Body of pancreas (tissue), 4 donors: Measurements from ENCODE around the gene STAU1. TPM values are rescaled to one million over a fixed set of nuclear protein-coding genes. Genes with fewer than 3 reads are reported as not detected.
"Not testable (repeated sequence)": the region's sequence is repeated elsewhere in the genome, so short reads cannot be mapped to it uniquely, and the experiment has no call there.

ENCODE experiments used
- ATAC-seq: fragments of 150-250 bp; one replicate; pipeline ENCODE4 v1.9.1; 2016
- DNase-seq, 4 donors: peaks; one replicate each; pipeline ENCODE4 v3.0.0-alpha.2; 2019
- H3K27ac ChIP-seq, 4 donors: fragments of 200-600 bp; sonication (generic); 1 replicate in 3 of 4; 2 replicates in 1 of 4; pipeline versions ENCODE4 v1.5.1 to v1.6.1; 2016 to 2019; ENCODE audit warnings: mild to moderate bottlenecking in 1 of 4, mixed read lengths in 1 of 4, moderate library complexity in 1 of 4
- H3K27me3 ChIP-seq, 2 donors: fragments of 200-600 bp; sonication (generic); one replicate each; pipeline ENCODE4 v1.6.0; 2016; ENCODE audit warnings: mild to moderate bottlenecking in 1 of 2
- H3K36me3 ChIP-seq, 2 donors: fragments of 200-600 bp; sonication (generic); replicated peaks in 1 of 2; 2 replicates each; pipeline ENCODE4 v1.5.1; 2016; ENCODE audit warnings: low read depth in 2 of 2; ENCODE audit not compliant: insufficient read depth in 1 of 2
- H3K4me1 ChIP-seq: fragments of 200-600 bp; sonication (generic); one replicate; pipeline ENCODE4 v1.6.0; 2016
- H3K4me3 ChIP-seq, 2 donors: fragments of 200-600 bp; sonication (generic); 1 replicate in 1 of 2; 2 replicates in 1 of 2; pipeline ENCODE4 v1.5.1; 2016 to 2019
- H3K9me3 ChIP-seq, 3 donors: fragments of 200-600 bp; sonication (generic); 1 replicate in 2 of 3; 2 replicates in 1 of 3; pipeline ENCODE4 v1.5.1; 2016
- POLR2A ChIP-seq, 3 donors: fragments of 450-650 bp; IDR thresholded peaks; one replicate each; pipeline ENCODE4 v1.6.1; 2016; ENCODE audit warnings: antibody characterized with exemption in 3 of 3, mild to moderate bottlenecking in 2 of 3
- WGBS, 2 donors: methylation state at CpG; one replicate each; pipeline ENCODE4 v1.1.5; 2017; 5-methylcytosine and 5-hydroxymethylcytosine counted together
- intact Hi-C: fragments of 100-400 bp; cut with DNase I; formaldehyde crosslinking; loops from one replicate; pipeline ENCODE4 v1.15.1; 2023
- total RNA-seq, 2 donors: library from RNA; depleted of rRNA; stranded (reverse); fragments of >200 nt; gene quantifications; one replicate each; pipeline ENCODE4 v1.1.0, GENCODE V29; 2016
- TF ChIP-seq, protein P1 (sequence below), 7 experiments: fragments of 450-650 bp in 4 of 7; fragments of 200-600 bp in 3 of 7; sonication (generic) in 3 of 7; IDR thresholded peaks; one replicate each; pipeline ENCODE4 v1.5.1; 2016 to 2019; ENCODE audit warnings: antibody characterized with exemption in 7 of 7

Gene STAU1
- total RNA-seq, 2 donors from 2014 or later: 50.4 to 78.3 TPM

DNA sequence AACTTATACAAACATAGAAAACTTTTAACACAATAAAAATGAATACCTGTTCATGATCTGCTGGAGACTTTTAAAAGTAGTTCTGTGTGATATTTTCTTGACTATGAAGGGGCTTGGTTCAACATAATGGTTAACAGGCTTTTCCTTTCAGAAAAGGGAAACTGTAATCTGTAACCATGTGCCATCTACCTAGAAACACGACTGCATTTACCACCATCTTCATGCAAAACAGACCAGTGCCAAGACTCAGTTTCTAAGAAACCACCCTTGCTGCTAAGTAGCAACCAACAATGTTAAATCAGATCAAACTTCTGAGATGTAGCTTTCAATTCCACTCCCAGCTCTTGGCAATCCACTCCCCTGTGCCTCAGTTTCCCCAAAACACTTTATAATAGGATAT, 15.7 kb downstream of the STAU1 start:
- Histone ChIP-seq H3K9me3 (no peaks in the 10 kb centered on the region), H3K4me3 (no peak overlapping the region), H3K36me3 (no peaks in the 10 kb centered on the region), H3K4me1 (peaks cover 34% of the 10 kb centered on the region), H3K27ac (no peak overlapping the region), H3K27me3 (no peaks in the 10 kb centered on the region)
- DNase-seq (no peak), ATAC-seq (no peak)
- no peak for TF ChIP-seq POLR2A (IDR thresholded peaks at IDR 0.05)
- TF ChIP-seq, protein P1, sequence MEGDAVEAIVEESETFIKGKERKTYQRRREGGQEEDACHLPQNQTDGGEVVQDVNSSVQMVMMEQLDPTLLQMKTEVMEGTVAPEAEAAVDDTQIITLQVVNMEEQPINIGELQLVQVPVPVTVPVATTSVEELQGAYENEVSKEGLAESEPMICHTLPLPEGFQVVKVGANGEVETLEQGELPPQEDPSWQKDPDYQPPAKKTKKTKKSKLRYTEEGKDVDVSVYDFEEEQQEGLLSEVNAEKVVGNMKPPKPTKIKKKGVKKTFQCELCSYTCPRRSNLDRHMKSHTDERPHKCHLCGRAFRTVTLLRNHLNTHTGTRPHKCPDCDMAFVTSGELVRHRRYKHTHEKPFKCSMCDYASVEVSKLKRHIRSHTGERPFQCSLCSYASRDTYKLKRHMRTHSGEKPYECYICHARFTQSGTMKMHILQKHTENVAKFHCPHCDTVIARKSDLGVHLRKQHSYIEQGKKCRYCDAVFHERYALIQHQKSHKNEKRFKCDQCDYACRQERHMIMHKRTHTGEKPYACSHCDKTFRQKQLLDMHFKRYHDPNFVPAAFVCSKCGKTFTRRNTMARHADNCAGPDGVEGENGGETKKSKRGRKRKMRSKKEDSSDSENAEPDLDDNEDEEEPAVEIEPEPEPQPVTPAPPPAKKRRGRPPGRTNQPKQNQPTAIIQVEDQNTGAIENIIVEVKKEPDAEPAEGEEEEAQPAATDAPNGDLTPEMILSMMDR (IDR thresholded peaks at IDR 0.05): no peak
- 0 to 8% methylated on average over 1 of the region's 1 CpG for WGBS, 2 donors
- intact Hi-C loops: no loop called here

DNA sequence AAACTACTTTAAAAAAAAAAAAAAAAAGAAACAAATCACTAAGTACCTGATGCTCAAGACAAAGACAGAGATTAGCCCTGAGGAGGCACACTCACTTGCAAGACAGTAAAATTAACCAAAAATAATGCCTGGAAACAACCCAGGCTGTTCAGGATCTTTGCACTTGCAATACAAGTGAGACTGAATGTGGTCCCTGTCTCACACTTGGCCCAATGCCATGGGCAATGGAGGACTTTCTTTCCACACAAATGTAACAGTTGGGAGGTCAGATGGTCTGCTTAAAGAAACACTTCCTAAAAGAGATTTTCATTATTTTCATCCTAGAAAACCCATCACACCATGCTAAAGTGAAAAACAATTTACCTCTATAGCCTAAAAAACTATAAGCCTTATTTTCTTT, 16.2 kb downstream of the STAU1 start:
- Histone ChIP-seq H3K27me3 (no peaks in the 10 kb centered on the region), H3K9me3 (no peaks in the 10 kb centered on the region), H3K4me1 (peaks cover 39% of the 10 kb centered on the region), H3K4me3 (no peak overlapping the region), H3K36me3 (no peaks in the 10 kb centered on the region), H3K27ac (no peak overlapping the region)
- no peak for TF ChIP-seq POLR2A (IDR thresholded peaks at IDR 0.05)
- TF ChIP-seq, protein P1 (IDR thresholded peaks at IDR 0.05): no peak
- intact Hi-C loops: no loop called here
- DNase-seq: peak in 2 of 4 donors; percentile 36 to 43
- ATAC-seq: no peak

DNA sequence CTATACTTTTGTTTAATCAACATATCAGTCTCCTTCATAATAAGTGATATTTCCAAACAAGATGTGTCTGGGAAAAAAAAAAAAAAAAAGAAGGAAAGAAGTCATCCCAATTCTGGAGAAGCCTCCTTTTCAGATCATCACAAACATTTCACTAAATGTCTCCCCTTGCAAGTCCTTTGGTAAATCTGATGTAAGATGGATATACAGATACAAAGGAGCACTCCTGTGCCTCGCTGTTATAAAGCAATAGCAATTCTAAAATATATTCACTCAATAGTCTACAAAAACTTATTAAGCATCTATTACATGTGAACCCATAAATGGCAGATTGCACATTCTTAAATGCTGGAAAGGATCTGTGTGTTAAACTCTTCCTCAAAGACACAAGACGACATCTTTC, 17.4 kb downstream of the STAU1 start:
- Histone ChIP-seq H3K4me3 (no peak overlapping the region), H3K27ac (no peak overlapping the region), H3K36me3 (no peaks in the 10 kb centered on the region), H3K9me3 (no peaks in the 10 kb centered on the region), H3K4me1 (peaks cover 46% of the 10 kb centered on the region), H3K27me3 (no peaks in the 10 kb centered on the region)
- intact Hi-C loops: no loop called here
- TF ChIP-seq POLR2A (IDR thresholded peaks at IDR 0.05): no peak
- TF ChIP-seq, protein P1 (IDR thresholded peaks at IDR 0.05): no peak
- WGBS, 2 donors: 95 to 97% methylated on average over 2 of the region's 2 CpGs
- no peak for ATAC-seq
- no peak for DNase-seq

DNA sequence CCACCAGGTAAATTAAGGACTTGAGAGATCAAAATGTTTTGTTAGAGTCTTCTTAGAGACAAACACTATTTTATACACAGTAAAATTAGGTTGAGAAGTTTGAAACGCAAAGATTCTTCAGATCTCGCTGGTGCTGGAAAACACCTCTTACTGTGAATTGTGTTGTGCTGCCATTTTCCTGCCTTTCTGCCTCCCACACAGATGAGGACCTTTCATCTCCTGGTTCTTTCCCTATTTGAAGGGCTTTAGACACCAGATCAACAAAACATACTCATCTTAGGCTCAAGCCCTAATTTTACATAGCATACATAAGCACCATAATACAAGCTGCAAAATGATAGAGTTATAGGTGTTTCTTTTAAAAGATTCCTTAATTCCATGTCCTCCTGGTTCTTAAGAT, 18.6 kb downstream of the STAU1 start:
- Histone ChIP-seq H3K27ac (no peak overlapping the region), H3K27me3 (no peaks in the 10 kb centered on the region), H3K9me3 (no peaks in the 10 kb centered on the region), H3K36me3 (no peaks in the 10 kb centered on the region), H3K4me3 (no peak overlapping the region), H3K4me1 (peaks cover 46% of the 10 kb centered on the region)
- no peak for ATAC-seq
- no peak for DNase-seq
- TF ChIP-seq POLR2A (IDR thresholded peaks at IDR 0.05): no peak
- TF ChIP-seq, protein P1 (IDR thresholded peaks at IDR 0.05): no peak
- intact Hi-C loops: no loop called here
- 47 to 55% methylated on average over 2 of the region's 2 CpGs for WGBS, 2 donors

DNA sequence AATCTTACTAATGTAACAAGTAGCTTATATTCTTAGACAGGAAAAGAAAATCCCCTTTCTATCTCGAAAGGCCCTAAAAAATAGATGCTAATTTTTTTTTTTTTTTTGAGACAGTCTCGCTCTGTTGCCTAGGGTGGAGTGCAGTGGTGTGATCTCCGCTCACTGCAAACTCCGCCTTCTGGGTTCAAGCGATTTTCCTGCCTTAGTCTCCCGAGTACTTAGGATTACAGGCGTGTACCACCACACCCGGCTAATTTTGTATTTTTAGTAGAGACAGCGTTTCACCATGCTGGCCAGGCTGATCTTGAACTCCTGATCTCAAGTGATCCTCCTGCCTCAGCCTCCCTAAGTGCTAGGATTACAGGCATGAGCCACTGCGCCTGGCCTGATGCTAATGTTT, 19.3 kb downstream of the STAU1 start:
- ATAC-seq, H3K27me3 ChIP-seq, H3K4me3 ChIP-seq, H3K27ac ChIP-seq, H3K36me3 ChIP-seq, H3K9me3 ChIP-seq, DNase-seq, intact Hi-C loops: not testable (repeated sequence)
- peaks cover 46% of the 10 kb centered on the region for H3K4me1 ChIP-seq
- 95 to 98% methylated on average over 9 to 10 of the region's 10 CpGs for WGBS, 2 donors
